Activated T-cell treated with anti-CD3 and anti-CD28 coated beads, Interleukin-2, amount 50 U/mL, for 48 hours (primary cell): ENCODE results near the gene STK17B.
A peak's percentile ranks its signal among the peaks of the same experiment; 100 is the strongest.
"Not testable (repeated sequence)": the region's sequence is repeated elsewhere in the genome, so short reads cannot be mapped to it uniquely, and the experiment has no call there.

Experiments
- DNase-seq, 2 experiments: peaks; one replicate each; pipeline ENCODE4 v3.0.0-alpha.2; 2020

Gene STK17B

DNA sequence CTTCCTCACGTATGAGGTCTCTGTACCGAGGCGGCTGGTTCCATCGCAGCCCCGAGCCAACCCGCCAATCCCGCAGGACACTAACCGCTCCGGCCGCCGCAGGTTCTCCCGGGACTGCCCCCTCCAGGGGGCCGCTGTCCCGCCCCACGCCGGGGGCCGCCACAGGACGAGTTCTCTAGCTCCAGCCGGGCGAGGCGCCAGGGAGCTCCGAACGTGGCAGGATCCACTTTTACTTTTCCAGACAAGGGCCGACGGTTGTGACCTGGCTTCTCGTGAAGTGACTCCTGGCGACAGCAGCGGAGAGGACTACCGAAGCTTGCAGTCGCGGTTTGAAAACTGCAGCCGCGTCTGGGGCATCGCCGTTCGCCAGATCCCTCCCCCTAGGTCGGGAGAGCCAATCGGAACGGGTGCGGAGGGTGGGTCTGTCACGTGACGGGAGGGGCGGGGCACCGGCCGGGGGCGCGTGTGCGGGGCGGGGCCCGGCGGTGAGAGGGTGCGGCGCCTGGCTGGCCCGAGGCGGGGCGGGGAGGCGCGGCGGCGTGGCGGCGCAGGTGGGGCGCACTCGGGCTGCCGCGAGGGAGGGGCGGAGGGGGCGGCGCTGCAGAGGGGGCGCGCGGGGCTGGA, at the start of gene STK17B:
TSS of gene STK17B (minus strand) at position 331 of the 624 bp plus-strand sequence. CDS start 8,195 bp downstream, outside the sequence.
- peak; percentile 96 to 97 for DNase-seq

DNA sequence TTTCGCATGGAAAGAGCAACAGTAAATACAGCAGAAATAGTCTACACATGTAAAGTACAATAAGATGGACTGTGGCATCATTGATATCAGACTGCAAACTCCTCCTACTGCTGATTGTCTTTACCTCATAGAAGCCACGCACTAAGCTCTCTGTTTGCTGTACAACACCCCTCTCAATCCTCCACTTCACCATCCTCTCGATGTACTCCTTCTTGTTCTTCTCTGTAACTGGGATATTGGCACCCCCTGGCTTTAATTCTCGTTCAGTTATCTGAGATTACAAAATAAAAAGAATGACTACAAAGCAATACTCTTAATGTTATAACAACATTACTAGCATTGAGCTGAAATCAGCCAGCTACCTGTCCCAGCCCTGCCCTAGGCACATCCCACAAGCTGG, 49.3 kb upstream of the STK17B start:
- no peak for DNase-seq

DNA sequence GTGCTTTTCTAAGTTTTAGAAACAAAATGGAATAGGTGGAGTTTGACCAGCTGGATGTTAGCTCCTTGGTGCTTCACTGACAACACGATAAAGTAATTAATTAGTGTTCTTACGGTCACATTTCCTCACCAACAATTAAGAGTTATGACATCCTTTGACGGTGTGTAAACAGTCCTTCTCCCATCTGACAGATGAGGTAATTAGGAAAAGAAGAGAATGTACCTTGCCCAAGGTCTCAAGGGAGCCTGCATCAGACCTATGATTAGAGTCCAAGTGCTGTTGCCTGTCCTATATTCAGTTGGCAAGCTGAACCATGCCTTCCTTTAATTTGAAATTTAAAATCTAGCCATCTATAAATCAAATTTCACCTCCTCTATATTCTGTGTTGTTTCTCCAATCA, 48.3 kb upstream of the STK17B start:
- no peak for DNase-seq

DNA sequence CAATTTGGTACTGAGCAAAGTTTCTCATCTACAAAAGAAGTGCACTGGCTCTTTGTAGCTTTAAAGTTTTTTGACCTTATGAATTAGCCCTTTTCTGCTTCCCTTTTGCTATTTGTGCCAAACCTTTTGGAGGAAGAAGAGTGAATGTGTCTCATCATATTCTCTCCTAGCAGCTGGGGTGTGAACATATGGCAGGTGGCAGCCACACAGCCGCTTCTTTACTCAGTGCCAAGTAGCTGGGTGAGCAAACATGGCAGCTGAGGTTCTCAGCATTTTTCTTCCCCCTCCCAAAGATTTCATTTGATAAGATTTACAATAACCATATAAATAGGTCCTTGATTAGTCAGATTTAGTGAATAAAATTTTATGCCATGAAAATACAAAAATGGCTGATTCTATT, 46.7 kb upstream of the STK17B start:
- no peak for DNase-seq

DNA sequence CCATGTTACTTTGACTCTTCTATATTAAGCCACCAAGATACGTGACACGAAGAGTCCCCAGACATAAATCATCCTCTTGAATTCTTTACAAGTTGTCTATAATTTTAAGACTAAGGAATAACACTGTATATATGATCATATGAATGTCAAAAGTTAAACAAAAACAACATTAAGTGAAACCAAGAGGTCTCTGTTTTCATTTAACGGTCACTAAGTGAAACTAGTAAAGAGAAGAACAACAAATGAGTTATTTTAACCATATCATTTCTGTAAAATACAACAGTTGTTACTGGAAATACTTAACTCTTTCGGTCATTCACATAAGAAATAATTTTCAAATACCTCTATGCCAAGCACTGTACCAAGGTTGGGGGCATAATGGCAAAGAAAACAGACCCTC, 45.7 kb upstream of the STK17B start:
- no peak for DNase-seq

DNA sequence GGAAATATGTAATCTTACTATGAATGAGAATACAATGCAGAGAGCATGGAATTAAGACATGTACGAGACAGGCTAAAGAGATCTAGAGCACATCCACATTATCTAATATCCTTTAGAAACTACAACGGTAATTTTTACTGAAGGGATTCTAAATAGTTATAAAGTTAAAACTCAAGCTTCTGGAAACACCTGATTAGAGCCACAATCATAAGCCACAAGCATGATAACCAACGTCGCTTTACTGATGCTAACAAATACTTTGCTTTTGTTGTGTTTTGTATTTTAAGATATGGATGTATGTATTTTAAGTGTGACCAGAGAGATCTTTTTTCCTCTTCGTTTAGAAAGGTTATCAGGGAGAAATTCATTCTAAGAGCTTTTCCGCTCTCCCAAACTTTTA, 44.0 kb upstream of the STK17B start:
- no peak for DNase-seq

DNA sequence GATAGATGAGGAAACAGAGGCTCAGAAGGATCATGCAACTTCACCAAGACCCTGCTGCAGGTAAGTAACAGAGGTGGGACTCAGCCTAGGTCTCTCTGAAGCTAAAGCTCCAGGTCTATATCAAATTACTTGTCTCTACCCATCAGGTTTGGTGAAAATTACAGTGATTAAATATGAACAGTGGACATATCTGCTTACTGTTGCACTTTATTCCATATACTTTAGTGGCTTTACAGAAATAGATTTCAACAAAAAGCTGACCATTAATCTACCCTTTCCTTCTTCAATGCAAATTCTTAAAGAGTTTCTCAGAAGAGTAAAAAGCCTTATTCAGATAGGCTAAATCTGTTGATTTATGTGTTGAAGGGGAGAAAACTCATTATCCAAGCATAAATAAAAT, 42.8 kb upstream of the STK17B start:
- no peak for DNase-seq

DNA sequence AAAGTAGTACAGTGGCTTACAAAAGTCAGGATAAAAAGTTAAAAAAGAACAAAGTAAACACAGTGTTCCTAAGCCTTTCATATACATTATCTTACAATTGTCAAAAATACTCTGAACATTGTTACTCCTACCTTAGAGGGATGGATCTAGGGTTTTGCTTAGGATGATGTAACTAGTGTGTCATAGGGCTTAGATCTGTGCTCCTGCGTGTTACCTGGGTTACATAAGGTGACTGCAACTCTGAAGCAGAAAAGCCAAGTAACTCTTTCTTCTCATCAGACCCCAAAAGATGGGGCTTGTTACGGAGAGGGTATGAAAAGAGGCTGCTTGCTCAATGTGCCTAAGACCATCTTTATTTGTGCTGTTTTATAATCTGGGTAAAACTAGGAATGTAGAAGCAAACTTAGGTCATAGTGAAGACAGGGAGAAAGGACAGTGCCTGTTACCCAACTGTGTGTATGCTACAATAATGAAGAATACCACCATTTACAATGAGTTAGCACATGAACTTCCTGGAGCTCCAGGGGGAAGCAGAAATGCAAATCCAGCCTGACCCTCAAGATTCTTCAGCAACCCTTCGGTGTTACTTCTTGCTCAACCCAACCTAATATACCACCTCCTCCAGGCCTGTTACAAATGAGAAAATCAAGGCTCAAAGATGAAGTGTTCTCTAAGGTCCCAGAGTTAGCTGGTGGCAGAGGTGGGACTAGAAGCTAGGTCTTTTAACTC, 42.0 kb upstream of the STK17B start:
- no peak for DNase-seq

DNA sequence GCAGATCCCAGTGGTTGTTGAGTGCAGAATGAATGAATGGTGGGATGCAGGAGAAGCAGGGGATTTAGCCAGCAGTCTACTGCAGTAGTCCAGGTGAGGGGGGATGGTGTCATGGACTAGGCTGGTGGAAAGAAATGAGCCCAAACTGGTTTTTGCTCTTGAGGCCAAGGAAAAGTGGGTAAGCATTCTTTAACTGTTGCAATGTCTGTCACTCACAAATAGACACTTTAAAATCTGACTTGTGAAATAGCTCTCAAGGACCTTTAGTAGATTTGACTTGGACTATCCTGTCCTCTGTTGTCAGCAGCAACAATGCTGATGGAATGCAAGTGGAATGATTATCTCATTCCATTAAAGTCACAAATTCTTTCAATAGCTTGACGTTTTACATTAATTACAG, 37.5 kb upstream of the STK17B start:
- DNase-seq: no peak

DNA sequence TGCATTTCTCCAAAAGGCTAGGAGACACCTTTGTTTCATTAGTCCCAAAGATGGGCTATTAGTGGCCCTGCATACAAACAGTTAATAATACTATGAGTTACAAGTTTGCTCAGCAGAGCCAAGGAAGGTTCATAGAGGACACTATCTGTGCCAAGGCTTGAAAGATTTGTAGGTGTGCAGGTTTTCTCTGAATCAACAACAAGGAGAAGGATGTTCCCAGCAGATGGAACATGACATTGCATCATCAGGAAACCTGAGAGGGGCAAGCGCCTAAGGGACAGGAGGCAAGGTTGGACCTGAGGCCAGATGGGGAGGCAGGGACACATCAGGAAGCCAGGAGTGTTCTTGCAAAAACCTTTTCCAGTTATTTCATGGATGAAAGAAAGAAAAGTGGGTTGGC, 35.4 kb upstream of the STK17B start:
- DNase-seq: no peak

DNA sequence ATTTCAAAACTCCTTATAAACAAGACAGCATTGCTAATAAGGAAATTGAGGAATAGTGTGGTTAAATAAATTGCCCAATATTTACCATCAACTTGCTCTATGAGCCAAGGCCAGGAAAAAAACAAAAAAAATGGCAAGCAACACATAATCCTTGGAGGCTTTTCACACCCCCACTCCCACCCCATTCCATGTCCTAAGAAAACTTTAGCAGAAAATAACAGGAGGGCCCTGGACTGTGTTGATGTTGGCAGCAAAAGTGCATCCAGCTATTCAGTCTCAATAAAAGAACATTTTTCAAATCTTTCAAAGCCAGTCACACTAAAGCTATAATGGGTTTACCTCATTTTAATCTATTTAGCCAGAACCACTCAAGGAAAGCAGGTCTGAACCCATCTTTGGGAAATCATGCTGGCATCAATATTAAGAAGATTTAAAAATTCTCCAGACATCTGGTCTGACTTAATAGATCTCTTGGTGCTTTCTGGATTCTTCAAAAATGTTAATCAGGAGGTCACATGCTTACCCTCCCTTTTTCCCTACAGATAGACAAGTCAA, 34.6 kb upstream of the STK17B start:
- DNase-seq: no peak

DNA sequence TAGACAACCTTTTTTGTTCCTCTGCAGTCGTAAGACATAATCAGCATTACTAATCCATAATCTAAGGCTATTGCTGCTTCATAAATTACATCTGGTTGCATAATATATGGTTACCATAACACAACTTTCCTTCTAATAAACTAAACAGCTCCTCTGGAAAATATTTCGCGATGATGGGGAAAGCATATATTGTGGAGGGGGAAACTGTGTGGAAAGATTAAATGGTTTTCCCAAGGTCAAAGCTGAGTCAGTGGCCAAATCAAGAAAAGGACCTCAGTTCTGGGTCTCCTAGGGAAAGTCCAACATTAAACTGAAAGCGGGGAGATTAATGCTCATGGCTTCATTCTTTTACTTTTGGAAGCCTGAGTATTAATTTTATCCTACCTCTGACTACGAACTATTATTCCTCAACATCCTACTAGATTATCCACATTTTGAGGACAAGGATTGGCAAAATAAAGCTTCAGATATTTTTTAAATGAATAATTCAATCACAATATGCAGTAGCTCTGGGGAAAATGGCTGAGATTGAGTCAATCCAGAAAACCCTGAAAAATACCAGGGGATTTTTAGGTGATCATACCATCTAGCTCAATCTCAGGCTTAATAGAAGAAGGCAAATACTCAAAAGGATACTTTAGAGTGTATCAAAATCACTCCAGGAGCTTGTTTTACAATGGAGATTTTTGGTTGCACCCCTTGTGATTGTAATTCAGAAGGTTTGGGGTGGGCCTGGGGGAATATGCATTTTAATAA, 33.8 kb upstream of the STK17B start:
- no peak for DNase-seq

DNA sequence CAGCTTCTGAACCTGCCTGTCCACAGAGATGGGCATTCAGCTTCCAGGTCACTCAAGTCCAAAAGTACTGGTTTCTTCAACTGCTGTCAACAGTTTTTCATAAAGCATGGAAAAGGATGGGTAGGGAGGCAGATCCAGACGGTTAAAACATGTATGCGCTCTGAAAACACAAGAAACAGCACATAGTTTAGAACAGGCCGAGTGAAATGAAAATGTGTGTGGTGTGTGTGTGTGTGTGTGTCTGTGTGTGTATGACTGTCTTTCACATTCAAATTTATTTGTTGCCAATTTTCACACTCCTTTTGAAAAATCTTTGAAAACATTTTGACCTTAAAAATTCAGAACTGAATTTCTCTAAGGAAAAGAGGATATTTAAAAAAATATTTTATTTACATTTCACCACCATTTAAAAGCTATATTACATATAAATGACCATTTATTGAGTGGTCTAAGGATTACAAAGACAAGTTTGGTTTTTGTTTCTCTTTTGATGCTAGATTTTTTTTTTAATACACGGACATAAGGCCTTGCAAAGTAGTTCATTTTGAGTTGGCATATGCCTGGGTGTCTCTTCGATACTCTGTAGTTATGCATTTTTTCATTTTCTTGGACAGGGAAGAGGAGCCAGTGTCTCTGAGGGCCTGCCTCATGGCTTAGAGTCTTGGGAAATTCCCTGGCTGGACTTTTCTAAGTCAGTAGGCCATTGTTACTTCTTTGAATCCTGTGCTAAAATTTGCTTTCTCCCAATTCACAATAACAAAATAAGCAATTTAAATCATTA, 30.0 kb upstream of the STK17B start:
- no peak for DNase-seq

DNA sequence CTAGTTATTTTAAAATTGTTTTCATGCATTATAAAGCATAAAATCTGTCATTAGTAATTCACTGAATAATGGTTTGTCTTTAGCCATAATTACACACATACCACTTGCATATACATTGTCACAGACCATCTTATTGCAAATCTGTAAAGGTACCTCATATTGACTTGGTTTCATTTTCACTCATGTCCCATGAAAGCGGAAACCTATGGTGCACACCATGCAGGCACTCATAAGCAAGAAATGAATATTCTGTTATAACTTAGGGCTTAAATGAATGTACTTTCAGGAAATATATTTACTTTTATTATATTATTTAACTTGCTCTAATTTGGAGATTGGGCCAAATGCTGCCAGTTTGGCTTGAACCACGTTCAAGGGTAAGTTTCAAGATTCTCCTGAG, 29.2 kb upstream of the STK17B start:
- no peak for DNase-seq

DNA sequence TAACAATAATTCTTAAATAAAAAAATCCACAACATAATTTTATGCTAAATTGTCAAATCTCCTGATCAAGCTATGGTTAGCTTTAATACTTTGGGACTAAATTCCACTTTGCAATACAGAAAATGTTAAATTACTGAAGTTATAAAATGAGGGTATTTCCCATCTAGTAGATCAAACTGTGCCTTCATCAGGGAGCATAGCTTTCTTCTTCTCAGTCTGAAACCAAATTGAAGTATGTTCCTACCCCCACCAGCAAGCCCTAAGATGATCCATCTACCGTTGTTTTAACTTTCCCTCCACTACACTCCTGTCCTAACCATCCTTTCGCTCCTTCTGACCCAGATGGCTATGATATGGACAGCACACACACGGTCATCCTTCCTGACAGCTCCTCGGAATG, 24.4 kb upstream of the STK17B start:
- no peak for DNase-seq

DNA sequence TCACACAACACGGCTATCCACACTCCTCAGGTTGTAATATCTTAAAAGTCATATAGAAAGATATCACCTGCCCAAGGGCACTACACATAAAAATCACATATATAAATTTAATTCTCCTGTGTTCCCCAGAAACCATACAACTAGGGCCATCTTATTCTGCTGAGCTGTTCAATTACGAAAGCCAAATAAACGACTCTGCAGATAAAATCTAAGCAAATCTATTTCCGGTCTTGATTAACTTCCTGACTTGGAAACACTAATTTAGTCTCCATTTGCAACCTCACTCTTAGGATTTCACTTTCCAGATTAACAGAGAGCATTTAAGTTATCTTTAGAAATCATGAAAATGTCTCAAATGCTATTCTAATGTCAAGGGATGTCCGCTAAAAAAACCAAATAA, 23.9 kb upstream of the STK17B start:
- DNase-seq: no peak

DNA sequence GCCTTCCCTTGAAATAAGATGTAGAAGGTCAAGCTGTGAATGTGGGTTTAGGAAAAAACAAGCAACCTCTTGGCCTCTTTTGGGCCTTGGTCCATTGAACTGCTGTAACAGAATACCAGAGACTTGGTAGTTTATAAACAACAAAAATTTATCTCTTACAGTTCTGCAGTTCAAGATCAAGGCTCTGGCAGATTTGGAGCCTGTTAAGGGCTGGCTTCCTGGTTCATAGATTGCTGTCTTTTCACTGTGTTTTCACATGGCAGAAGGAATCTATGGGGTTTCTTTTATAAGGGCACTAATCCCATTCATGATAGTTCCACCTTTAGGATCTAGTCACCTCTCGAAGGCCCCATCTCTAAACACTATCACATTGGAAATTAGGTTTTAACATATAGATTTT, 20.2 kb upstream of the STK17B start:
- DNase-seq: no peak

DNA sequence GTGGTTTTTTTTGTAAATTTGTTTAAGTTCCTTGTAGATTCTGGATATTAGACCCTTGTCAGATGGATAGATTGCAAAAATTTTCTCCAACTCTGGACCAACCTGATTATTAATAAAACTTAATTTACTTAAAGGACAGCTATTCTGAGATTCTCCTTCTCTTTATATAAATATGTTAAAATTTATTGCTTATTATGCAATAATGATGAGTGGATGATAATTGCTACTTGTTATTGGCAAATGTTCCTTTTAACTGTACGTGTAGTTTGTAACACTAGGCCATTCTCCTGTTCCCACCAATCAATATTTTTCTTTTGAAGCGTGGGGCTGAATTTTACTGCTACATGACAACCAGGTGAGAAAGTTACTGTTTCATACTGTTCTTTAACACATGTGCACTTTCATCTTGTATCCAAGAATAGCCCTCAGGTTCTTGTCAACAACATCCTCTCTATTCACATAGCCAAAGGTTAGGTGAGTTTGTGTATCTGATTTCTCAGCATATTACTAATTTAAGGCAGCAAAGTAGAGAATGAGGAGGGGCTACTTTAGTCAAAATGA, 16.6 kb upstream of the STK17B start:
- DNase-seq: no peak

DNA sequence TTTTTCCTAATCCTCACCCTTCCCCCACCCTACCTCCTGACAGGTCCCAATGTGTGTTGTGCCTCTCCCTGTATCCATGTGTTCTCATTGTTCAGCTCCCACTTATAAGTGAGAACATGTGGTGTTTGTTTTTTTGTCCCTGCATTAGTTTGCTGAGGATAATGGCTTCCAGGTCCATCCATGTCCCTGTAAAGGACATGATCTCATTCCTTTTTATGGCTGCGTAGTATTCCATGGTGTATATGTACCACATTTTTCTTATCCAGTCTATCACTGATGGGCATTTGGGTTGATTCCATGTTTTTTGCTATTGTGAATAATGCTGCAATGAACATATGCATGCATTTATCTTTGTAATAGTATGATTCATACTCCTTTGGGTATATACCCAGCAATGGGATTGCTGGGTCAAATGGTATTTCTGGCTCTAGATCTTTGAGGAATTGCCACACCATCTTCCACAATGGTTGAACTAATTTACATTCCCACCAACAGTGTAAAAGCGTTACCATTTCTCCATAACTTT, 15.9 kb upstream of the STK17B start:
- DNase-seq: not testable (repeated sequence)

DNA sequence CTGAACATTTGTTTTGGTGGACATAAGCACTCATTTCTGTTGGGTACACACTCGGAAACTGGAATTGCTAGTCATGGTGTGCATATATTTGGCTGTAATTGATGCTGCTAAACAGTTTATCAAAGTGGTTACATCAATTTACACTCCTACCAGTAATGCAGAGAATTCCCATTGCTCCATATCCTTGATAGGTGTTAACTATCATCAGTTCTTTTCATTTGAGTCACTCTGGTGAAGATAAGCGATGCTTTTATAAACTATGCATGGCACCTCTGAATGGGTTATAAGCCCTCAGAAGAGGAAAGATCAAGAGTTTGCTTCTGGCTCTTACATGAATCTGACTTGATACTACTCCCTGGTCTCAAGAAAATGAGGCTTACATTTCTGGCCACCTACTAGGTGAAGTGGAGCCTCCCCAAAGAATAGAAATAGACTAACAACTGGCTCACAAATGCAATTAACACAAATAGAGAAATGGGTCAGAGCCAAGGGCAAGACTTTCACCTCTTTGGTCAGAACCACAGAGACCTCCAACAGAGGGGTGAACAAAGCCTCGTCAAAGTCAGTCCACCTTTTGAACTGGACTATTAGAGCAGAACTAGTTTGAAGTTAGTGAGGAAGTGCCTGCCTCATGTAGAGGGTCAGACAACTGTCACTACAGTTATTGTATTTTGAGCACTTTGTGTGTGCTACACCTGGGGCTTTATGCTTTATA, 15.0 kb upstream of the STK17B start:
- no peak for DNase-seq

DNA sequence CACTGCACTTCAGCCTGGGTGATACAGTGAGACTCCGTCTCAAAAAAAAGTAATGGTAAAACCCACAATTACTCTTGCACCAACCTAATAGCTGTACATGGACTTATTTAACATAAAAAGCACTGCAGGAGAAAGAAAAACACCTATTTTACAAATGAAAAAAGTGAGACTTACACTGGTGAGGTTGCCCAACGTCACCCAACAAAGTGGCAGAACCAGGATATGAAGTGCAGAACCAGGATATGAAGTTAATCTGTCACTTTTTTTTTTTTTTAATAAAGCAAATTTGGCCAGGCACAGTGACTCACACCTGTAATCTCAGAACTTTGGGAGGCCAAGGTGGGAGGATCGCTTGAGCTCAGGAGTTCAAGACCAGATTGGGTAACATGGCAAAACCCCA, 13.5 kb upstream of the STK17B start:
- no peak for DNase-seq
